GM19395 (cell line): Measurements from ENCODE around the gene KDM5B.
A peak's percentile ranks its signal among the peaks of the same experiment; 100 is the strongest.
"Not testable (repeated sequence)": the region's sequence is repeated elsewhere in the genome, so short reads cannot be mapped to it uniquely, and the experiment has no call there.

Source experiments
- ATAC-seq: cut with Tn5 transposase; IDR thresholded peaks from one replicate; pipeline ENCODE4 v1.9.1; 2021; ENCODE audit warnings: mild to moderate bottlenecking, moderate library complexity; ENCODE audit not compliant: unreplicated experiment

Gene KDM5B

DNA sequence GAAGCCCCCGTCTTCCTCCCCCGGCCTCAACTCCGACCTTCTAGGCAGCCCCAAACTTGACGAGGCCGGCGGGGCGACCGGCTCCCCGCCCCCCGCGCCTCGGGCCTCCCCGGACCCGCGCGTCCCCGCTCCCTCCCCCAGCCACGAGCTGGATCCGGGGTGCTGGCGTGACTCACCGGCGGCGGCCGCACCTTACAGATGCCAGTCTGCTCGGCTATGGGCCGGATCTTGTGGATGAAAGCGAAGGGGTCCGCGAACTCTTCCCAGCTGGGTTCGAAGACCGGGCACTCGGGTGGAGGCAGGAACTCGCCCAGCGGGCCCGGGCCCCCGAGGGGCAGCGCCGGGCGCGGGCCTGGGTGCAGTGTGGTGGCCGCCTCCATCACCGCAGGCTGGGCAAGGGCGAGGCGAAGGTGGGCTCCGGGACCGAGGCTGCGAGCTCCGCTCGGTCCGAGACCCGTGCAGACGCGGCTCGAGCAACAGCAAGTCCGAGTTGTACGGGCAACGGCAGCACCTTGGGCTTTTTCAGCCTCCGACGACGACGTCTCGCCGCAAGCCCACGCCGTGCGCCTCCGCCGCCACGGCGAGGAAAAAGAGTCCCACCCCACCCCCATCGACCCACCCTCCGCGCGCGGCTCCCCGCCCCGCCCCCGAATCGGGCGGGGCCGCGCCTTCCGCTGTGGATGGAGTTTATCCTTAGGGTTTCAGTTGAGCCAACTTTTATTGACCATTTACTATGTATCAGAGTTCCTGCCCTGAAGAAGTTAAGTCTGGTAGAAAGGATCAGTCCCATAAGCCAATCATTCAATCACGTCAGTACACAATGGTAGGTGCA, at the start of gene KDM5B:
Gene KDM5B (minus strand): TSS at position 496 of the 832 bp plus-strand sequence. CDS start 116 bp downstream, at position 380.
- ATAC-seq, result no peak

DNA sequence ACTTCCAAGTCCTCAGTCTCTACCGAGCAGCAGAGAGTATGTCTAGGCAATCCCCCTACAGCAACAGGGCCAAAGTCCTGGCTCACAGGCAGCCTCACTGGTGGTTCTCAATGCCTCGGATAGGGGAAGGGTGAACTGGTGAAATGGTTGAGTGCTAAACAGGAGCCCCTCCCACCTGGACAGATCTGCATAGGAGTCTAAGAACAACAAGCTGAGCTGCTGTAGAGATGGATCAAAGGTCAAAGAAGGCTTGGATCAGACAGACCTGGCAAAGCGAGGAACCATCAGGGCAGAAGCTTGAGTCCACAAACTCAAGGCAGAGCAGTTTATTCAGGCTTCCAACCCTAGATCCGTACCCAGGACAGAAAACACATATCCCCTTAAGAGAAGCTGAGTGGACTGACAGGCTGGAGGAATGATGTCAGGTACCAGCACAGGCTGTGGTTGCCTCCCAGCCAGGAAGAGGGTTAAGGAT, 49.0 kb upstream of the KDM5B start:
- ATAC-seq, result no peak

DNA sequence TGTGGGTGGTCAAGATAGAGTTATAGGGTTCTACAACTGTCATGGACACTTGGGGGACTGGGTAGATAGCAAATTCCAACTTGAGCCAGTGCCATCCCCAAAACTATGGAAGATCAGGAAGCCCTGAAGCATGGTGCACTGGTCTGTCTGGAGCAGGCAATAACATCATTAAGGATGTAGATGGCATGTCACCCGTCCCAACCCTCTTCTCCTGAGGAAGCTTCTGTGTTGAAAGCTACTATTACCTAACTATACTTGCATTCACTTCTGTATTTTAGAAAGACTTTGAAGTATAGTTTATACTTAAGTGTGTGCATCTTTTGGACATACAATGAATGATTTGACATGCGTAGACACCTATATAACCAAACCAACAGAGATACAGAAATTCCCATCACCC, 47.8 kb upstream of the KDM5B start:
- no peak for ATAC-seq

DNA sequence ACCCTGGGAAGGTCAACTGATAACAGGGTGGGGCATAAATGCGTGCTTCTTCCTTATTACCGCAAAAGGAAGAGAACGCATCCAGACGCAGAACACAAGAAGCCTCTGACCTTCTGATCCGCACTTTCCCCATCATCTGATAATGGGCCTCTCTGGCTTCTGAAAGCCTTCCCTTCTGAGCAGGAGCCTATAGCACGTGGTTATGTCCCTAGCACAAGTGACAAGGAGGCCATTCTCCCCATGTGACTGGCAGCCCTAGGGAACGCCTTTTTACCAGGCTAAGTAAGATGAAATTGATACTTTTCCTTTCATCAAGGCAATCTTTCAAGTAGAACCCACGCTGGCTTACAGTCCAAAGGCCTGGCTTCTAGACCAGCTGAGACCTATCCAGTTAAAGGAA, 46.6 kb upstream of the KDM5B start:
- ATAC-seq, result no peak

DNA sequence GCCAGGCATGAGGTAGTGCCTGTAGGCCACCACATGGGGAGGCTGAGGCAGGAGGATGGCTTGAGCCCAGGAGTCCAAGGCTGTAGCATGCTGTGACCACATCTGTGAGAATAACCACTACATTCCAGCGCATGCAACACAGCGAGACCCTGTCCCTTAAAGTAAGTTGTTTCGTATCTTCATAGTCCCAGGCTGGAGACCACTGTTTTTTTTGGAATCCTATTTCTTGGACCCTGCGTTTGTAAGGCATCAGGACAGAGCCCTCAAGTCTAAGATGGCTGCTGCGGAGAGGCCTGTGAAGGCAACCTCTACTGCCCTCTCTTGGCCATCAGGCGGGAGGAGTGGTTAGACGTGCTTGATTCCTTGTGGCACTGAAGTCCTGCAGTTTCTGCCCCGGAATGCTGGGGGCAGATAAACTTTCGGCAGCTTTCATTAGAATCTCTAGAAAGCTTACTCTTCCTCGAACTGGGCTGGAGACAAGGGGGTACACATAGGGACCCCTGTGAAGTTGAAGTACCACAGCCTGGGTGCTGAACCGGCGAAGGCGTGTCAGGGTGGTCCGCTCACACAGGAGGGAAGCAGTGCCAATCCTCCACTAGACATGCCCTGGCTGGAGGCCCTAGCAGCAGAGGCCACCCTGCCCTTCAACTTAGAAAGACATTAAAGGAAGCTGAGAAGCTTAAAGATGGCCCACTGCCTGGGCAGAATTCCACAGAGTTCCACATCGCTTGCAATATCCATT, 44.1 kb upstream of the KDM5B start:
- no peak for ATAC-seq

DNA sequence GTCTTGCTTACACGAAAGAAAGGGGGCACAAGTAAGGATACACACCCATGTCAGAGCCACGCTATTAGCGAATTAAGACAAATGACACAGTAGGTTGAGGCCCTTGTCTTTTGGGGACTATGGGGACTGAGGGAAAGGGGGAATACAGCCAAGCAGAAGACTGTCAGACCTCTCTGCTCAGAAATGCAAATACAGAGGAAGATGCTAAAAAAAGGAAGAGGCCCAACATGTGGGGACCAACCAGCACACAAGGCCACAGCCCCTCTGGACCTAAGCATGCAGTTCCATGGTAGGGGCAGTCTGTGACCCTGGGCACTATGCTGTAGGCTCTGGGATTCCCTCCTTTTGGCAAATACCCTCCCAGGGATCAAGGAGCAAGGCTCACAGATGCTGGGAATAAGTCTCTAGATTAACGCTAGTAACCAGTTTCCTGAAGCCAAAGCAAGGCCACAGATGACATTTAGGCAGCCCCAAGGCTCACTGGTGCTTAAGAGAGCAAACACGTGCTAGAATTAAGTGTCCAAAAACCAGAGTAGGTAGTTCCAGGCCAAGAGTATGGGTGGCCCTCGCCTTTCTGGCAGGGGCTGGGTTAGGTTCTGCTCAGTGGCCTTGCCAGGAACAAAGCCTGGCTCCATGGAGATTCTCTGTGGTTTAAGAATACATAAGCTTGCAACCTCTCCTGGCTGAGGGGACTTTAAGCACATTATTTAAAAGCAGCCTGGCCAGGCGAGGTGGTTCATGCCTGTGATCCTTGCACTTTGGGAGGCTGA, 42.6 kb upstream of the KDM5B start:
- ATAC-seq, result no peak

DNA sequence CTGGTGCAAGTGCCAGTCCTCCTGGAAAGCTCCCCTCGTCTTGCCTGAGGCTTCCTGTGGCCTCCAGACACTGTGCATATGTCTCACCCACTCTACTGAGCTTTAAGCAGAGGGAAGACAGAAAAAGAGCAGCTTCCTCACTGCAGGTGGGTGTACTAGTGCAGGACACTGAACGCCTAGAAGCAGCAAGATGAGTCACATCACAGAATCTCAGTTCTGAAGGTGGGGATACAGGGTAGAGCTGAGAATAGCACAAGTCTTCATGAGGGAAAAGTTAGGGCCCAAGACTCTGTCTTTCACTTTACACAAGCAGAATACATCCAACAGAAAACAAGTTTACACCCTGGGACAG, 39.9 kb upstream of the KDM5B start:
- peak; percentile 87 for ATAC-seq

DNA sequence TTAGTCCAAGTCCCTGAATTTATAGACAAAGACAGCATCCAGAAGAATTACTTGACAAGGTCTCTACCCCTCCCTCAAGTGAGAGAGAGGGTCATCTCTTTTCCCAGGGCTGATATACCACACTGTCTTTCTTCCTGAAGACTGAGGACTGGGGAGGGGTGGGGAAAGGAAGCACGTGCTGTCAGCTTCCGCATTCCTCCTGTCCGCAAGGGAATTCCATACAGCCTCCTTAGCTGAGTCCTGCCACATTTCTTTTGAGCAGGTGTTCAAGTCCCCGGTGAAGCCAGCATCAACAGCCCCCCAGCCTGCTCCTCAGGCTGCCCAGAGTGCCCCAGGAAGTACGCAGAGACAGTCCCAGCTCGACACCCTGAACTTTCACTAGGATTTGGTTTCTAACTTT, 36.7 kb upstream of the KDM5B start:
- ATAC-seq, result no peak

DNA sequence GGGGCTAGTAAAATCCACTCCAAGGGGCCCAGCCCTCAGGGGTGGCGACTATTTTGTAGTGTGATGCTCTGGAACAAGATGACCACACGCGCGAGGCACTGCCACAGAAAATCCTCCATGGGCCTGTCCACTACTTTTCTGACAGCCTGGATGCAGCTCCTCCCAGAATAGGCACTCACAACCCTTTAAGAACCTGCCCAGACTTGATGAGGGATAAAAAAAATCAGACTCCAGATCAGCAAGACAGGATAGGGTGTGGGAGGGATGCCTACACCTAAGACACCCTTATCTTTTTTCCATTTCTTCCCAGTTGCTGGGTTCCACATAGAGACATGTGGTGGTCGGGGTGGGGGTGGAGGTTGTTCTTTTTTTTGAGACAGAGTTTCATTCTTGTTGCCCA, 36.0 kb upstream of the KDM5B start:
- ATAC-seq, result no peak

DNA sequence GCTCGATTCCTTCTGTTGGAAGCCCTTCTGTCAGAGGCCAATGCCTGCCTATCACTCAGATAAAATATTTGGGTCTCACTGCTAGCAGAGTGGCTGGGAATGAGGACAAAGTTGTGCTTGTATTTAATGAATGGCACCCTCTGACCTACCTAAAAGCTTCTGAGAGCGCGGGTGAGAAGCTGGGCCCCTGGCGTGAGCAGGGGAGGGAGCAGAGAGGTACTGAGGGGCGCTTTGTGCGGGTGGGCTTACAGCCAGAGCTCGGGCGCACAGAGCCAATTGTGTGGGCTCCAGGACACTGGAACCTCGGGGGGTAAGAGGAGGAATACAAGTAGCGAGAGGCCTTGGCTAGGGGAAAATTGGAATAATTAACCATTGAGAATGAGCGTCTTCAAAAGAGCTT, 34.9 kb upstream of the KDM5B start:
- ATAC-seq, result no peak

DNA sequence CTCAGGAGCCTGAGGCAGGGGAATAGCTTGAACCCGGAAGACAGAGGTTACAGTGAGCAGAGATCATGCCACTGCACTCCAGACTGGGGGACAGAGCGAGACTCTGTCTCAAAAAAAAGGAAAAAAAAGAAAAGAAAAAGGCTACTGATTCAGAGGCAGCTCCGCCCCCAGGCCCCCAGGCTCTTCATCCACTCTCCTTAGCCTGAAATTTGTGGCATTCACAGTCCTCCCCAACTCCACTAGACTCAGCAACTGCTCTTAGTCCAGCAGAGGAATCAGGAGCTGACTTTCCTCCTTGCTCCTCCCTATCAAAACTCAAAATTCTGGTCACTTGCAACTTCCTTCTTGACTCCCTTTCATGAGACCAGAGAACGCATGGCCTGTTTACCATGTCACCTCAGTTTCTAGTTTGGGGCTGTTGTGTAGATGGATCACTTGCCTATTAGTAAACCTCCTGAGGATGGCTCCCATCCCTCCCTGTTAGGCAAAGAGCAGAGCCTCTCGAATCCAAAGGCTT, 29.6 kb upstream of the KDM5B start:
- no peak for ATAC-seq

DNA sequence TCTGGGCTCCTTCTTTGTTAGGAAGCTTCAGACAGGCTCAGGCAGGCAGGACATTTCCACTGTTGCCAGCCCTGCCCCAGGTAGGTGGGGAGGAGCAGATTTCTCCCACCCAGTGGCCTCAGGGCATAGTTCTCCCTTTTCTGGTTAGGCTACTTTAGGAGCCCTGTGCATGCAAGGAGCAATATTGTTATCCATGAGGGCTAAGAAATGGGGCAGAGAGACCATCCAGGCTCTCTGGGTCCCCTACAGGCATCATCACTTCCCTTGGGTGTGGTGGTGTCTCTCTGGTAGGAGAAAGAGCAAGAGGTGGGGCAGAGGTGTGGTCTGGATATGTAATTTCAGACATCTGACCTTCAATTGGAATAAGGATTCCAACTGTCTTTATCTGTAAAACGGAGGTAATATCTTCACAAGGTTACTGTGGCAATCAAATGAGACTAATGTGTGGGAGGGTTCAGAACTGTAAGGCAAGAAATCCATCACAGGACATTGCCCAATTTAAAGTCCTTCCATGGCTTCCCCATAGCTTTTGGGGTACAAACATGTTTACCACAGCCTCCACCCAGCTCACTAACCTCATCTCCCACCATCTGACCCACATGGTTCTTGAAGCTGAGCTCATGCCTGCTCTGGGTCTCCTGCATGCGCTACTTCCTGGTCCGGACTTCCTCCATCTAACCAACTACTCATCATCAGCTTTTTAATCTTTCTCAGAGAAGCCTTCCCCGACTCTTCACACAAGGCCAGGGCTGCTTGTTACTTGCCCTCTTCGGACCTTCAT, 28.6 kb upstream of the KDM5B start:
- ATAC-seq, result no peak

DNA sequence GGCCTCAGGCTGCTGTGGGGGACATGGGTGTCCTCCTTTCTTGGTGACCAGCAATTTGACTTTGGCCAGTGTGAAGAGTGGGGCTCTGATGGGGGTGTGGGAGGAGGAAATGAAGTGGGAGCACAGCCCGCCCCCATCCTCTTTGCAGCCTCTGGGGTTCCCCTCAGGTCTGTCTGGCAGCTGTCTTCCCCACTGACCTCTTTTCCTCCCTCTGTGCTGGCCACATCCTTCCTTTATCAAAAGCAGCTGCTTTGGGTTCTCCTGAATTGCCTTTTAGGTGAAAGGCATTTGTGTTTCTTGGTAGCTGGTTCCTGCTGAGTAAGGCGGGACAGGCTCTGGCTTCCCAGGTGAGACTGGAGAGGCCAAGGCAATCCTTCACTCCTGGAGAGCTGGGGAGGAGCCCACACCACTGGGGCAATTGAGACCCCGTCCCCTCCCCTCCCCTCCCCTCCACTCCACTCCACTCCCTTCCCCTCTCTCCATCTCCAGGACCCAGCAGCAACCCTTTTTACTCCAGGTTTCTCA, 27.4 kb upstream of the KDM5B start:
- ATAC-seq, result no peak

DNA sequence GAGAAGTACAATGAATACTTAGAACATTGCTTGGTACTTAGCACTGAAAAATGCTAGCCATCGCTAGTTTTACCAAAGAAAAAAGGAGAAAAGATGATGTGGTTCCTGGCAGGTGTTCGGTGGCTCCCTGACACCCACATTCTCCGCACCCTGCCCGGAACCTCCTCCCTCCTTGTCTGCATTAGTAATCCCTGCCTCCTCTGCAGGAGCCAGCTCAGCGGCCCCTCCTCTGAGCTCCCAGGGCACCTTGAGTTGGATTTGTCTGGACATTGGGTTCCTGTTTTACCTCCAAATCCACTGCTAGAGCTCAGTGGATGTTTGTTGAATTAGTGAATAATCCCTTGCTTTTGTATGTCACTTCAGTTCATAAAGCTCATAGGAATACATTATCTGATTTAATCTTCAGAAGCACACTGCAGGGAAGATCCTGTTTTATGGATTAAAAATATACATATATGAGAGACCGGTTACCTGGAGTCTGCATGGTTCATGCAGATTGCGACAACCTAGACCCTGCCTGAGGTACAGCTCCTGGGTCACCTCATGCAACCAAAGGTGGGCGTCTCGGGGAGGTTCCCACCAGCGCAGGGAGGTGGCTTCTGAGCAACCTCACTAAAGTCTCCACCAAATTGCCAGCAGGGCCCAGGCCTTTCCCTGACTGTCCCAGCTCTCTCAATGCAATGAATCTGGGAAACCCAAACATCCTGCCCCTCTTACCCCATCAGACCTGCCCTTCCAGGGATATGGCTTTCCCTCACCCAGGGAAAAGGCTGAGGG, 26.7 kb upstream of the KDM5B start:
- no peak for ATAC-seq

DNA sequence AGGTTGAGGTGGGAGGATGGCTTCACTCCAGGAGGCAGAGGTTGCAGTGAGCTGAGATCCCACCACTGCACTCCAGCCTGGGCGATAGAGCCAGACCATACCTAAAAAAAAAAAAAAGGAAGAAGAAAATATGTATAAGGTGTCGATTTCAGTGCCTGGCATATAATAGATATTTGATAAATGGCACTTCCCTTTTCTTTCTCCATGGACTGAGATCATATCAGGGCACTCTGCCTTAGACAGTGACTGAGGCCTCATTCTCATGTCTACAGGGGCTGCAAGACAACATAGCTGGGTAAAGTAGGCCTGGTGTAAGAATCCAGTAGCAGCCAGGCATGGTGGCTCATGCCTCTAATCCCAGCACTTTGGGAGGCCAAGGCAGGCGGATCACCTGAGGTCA, 23.7 kb upstream of the KDM5B start:
- ATAC-seq, result no peak

DNA sequence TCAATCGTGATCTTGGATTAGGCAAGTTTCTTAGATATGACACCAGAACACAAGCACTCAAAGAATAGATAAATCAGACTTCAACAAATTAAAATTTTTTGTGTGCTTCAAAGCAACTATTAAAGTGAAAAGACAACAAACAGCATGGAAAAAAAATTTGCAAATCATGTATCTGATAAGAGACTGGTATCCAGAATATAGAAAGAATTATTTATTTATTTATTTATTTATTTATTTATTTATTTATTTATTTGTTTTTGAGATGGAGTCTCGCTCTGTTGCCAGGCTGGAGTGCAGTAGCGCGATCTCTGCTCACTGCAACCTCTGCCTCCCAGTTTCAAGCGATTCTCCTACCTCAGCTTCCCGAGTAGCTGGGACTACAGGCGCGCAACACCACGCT, 21.0 kb upstream of the KDM5B start:
- ATAC-seq, result not testable (repeated sequence)

DNA sequence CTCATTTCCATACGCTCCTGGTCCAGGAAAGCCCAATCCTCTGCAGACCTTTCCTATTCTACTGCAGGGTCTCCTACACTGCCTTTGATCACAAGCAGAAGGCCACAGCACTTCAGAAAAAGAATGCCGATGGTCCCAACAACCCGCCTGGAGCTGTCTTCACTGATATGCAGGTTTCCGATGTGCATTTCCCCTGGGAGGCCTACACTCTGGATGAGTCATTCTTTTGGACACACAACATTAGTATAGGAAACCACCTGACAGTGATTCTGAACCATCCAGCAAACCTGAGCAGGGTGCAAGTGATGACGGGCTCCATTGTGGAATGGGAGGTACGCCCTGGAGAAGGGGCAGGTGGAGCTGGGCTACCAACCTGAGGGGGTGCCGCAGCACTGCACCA, 17.5 kb upstream of the KDM5B start:
- no peak for ATAC-seq

DNA sequence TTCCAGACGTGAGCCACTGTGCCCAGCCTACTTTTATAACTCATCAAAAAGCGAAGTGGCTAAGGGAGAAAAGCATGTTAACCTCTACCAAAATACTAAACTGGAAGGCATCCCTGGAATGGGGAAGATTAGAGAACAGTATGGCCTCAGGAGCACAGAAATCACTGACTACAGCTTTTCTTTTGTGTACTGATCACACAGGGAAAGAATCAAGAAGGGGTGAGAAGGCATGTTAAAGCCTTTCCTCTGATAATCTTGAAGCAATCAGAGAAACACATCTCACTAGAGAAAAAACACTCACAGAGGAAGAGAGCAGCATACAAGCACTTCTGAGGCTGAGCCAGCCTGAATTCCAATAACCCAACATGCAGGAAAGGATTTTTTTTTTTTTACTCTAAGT, 13.2 kb upstream of the KDM5B start:
- no peak for ATAC-seq

DNA sequence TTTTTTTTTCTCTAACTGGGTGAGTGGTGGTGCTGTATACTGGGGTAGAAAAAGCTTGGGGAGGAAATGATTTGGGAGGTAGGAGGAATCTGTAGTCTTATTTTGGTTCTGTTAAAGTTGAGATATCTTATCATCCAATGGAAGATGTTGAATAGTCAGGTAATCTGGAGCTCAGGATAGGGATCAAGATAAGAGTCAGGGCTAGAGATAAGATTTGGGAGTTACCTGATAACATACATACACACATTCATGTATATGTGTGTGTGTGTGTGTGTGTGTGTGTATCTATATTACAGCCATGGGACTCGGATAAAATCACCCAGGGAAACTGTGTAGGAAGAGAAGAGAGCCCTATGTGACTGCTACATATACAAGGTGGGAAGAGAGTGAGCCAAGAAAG, 10.6 kb upstream of the KDM5B start:
- ATAC-seq, result no peak

DNA sequence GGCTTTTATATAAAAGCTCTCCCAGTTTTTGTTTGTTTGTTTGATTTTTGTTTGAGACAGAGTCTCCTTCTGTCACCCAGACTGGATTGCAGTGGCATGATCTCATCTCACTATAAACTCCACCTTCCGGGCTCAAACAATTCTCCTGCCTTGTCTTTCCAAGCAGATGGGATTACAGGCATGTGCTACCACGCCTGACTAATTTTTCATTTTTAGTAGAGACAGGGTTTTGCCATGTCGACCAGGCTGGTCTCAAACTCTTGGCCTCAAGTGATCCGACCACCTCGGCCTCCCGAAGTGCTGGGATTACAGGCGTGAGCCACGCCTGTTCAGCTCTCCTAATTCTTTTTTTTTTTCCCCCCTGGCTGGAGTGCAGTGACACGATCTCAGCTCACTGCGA, 6.9 kb upstream of the KDM5B start:
- ATAC-seq, result no peak
